GM18520 (cell line): ENCODE data around the gene COX19.
"Not testable (repeated sequence)": the region's sequence is repeated elsewhere in the genome, so short reads cannot be mapped to it uniquely, and the experiment has no call there.

Experiments
- ATAC-seq: cut with Tn5 transposase; IDR thresholded peaks from one replicate; pipeline ENCODE4 v1.9.1; 2021; ENCODE audit not compliant: unreplicated experiment

Gene COX19

GRCh38 chr7:929311-929711 lies 46.0 kb downstream of the COX19 start:
- no peak for ATAC-seq

DNA sequence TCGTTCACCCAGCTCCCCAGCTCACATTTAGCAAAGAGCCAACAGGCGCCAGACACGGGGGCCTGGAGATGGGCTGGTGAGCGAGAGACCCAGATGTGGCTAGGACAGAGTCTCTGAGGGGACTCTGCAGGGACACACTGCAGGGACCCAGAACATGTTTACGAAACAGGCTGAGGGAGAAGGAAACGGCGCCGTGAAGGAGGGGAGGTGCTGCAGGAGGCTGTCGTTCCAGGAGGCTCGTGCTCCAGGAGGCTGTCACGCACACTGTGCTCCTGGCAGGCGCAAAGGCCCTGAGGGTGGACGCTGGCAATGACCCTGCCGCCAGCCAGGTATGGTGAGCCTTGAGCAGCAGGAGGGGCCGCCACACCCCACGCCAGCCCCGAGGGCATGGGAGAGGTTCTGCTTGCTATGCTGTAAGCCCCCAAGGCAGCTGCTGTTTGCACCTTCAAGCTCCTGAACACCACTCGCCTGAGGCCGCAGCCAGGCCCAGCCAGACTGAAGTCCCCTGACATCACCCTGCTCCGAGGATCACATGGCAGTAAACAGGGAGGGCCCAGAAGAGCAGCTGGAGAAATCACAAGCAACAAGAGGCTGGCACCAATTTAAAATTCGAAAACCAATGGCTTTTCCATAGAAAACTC lies 48.2 kb downstream of the COX19 start:
- ATAC-seq = no peak

DNA sequence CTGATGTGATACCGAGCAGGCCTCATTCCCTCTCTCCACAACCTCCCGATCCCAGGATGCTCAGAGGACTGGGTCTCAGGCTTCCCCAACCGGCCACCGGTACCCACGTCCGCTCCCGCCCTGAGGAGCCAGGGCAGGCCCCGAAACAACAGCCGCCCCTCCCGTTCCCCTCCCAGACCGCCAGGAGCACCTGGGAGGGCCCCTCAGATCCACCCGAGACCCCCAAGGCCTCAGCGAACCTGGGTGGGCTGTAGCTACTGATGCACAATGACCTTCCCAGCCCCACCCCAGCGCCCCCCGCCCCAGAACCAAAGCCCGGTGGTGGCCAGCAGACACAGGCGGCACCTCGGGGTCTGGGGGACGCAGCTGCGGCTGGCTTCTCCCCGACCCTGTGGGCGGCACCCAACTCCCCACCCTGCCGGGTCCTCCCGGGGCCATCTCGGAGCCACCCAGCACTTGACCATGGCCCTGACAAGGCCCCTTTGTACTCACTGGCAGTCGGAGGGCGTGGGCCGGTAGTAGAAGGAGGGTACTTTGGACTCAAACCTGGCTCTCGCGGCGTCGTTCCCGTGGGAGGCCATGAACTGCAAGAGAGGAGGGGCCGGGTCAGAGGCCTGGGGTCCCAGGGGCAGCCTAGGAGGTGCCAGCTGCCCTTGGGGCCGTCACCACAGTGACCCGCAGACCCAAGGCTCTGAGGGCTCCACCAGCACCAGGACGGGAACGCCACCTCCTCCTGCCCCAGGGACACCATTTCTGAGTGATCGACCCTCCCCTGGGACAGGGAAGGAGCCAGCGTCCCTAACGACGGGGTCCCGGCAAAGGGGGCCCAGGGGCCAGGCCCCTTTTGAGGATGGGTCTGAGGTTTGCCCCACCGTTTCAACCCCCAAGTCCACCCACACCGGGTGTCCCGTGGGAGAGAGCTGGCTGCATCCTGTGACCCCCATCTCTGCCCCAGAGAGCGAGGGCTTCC lies 49.0 kb downstream of the COX19 start:
- ATAC-seq = no peak

GRCh38 chr7:925601-926000 lies 49.7 kb downstream of the COX19 start:
- ATAC-seq = no peak

- peak; percentile 36 for ATAC-seq
Observed at GRCh38 chr7:924541-925231, 50.7 kb downstream of the COX19 start.

DNA sequence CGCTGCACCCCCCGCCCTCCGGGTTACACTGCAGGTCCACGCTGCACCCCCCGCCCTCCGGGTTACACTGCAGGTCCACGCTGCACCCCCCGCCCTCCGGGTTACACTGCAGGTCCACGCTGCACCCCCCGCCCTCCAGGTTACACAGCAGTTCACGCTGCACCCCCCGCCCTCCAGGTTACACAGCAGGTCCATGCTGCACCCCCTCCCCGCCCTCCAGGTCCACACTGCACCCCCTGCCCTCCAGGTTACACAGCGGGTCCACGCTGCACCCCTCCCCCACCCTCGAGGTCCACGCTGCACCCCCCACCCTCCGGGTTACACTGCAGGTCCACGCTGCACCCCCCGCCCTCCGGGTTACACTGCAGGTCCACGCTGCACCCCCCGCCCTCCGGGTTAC lies 51.3 kb downstream of the COX19 start:
- not testable (repeated sequence) for ATAC-seq

- ATAC-seq = peak; percentile 49
Observed at GRCh38 chr7:923108-924041, 52.0 kb downstream of the COX19 start.

- ATAC-seq = no peak
Observed at GRCh38 chr7:922334-923107, 52.8 kb downstream of the COX19 start.

DNA sequence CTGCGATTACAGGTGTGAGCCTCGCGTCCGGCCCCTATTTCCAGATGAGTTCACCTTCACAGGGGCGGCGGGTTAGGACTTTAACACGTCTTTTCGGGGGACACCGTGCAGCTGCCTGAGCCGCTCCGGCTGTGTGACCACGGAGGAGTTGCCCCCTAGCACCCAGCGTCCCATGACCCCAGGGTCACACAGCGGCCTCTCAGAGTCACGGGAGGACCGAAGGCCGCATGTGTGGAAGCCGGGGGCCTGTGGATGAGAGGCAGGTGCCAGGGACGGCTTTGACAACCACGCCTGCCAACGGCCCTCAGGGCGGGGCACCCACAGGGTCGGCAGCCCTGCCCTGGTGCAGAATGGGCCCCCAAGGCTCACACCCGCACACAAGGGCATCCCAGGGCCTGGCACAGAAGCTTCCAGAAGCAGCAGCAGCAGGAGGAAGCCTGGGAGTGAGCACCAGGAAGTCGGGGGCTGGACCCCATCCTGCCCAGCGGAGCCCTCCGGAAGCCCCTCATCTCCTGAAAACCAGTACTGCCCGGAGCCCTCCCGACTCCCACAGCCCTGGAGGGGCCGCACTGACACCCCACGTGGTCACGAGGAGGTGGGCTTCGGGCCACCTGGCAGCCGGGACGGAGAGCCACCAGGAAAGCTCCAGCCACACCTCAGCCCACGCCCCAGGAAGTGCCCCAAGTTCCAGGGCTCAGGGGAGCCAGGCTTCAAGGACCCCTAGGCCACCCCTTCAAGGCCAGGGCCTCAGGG lies 53.6 kb downstream of the COX19 start:
- no peak for ATAC-seq

- ATAC-seq = no peak
Observed at GRCh38 chr7:921071-921461, 54.3 kb downstream of the COX19 start.

DNA sequence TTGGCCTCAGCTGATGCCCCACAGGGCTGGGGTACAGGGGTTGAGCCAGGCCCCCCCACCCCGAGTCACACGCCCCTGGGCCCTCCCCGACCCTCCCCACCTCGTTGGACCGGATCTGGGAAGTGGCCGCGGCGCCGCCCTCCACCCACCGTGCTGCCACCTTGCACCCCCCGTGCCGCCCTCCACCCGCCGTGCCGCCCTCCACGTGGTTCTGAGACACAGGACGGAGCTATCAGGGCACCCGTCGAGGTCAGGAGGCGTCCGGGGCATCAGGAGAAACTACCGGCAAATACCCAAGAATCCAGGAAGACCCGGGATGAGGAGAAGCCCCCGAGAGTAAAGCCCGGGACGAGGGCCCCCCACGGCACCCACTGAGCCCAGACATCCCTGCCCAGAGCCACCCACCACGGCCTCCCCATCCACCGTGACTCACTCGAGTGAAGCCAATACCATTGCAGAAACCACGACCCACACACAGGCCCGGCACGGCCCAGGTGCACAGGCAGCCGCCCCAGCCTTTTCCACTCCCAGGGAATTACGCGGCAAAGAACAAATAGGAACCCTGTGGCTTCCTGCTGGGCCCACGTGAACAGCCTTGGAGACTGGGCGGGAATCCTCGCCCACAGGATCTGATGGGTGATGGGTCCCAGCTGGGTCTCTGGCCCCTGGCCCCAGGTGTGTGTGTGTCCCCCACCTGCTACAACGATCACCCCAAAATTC lies 54.8 kb downstream of the COX19 start:
- no peak for ATAC-seq

DNA sequence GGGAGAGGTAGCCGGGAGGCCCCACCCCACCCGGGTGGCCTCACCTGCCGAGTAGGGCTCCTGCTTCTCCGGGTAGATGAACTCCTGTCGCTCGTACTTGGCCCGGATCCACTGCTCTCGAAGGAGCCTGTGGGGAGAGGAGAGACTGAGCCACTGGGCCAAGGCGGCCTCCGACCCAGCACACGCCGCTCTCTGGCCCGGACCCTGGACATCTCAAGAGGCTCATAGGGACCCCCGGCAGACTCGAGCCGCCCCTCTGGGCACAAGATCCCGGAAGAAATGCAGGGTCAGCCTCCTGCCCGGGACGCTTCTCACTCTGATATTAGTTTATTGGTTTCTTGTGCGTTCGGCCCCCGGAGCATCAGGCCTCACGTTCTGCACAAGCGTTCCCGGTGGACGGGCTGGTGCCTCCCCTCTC lies 55.4 kb downstream of the COX19 start:
- ATAC-seq = no peak

- no peak for ATAC-seq
Observed at GRCh38 chr7:919114-919442, 56.3 kb downstream of the COX19 start.

- ATAC-seq = no peak
Observed at GRCh38 chr7:918441-919113, 56.8 kb downstream of the COX19 start.

DNA sequence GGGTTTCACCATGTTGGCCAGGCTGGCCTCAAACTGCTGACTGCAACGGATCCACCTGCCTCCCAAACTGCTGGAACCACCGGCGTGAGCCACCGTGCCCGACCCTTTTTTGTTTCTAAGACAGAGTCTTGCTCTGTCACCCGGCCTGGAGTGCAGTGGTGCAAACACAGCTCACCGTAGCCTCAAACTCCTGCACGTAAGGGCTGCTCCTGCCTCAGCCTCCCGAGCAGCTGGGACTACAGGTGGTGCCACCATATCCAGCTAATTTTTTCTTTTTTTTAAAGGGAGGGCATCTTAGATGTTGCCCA lies 57.3 kb downstream of the COX19 start:
- ATAC-seq = no peak

GRCh38 chr7:917255-918117 lies 57.9 kb downstream of the COX19 start:
- no peak for ATAC-seq

GRCh38 chr7:916291-916941 lies 58.9 kb downstream of the COX19 start:
- no peak for ATAC-seq
